ENCODE measurements around the gene TMPRSS9.

DNA sequence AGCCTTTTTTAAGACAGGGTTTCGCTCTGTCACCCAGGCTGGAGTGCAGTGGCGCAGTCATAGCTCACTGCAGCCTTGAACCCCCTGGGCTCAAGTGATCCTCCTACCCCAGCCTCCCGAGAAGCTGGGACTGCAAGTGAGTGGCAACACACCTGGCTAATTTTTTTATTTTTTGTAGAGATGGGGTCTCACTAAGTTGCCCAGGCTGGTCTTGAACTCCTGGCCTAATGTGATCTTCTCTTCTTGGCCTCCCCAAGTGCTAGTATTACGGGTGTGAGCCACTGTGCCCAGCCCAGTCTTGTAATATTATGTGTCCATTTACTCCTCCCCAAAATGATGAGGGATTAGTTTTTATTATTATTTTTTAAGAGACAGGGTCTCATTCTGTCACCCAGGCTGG lies 49.0 kb upstream of the TMPRSS9 start:
- no peak for TF ChIP-seq POLR2A (IDR thresholded peaks at IDR 0.05)
- TF ChIP-seq, protein P1, sequence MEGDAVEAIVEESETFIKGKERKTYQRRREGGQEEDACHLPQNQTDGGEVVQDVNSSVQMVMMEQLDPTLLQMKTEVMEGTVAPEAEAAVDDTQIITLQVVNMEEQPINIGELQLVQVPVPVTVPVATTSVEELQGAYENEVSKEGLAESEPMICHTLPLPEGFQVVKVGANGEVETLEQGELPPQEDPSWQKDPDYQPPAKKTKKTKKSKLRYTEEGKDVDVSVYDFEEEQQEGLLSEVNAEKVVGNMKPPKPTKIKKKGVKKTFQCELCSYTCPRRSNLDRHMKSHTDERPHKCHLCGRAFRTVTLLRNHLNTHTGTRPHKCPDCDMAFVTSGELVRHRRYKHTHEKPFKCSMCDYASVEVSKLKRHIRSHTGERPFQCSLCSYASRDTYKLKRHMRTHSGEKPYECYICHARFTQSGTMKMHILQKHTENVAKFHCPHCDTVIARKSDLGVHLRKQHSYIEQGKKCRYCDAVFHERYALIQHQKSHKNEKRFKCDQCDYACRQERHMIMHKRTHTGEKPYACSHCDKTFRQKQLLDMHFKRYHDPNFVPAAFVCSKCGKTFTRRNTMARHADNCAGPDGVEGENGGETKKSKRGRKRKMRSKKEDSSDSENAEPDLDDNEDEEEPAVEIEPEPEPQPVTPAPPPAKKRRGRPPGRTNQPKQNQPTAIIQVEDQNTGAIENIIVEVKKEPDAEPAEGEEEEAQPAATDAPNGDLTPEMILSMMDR (IDR thresholded peaks at IDR 0.05), result no peak
